GM23338 (cell line): ENCODE measurements around the gene ZNF444. TPM values are rescaled to one million over a fixed set of nuclear protein-coding genes. Genes with fewer than 3 reads are reported as not detected.

Experiments
- ATAC-seq: fragments of 200-7000 bp; cut with Tn5 transposase; 3 replicates; pipeline ENCODE4 v1.9.1; 2020
- DNase-seq: peaks from one replicate; pipeline ENCODE4 v3.0.0-alpha.2; 2015; ENCODE audit warnings: low spot score
- H2AFZ ChIP-seq: fragments of 200-600 bp; sonication (generic); 2 replicates; pipeline ENCODE4 v1.8.0; 2016; ENCODE audit warnings: antibody characterized with exemption, mild to moderate bottlenecking, moderate library complexity
- H3F3A ChIP-seq: fragments of 200-600 bp; sonication (generic); replicated peaks from 2 replicates; pipeline ENCODE4 v1.8.0; 2017; ENCODE audit warnings: antibody characterized with exemption, mixed run types, low read depth
- H3K27ac ChIP-seq: fragments of 200-600 bp; sonication (generic); 2 replicates; pipeline ENCODE4 v1.6.1; 2016; ENCODE audit warnings: low read depth
- H3K27me3 ChIP-seq: fragments of 200-600 bp; sonication (generic); 2 replicates; pipeline ENCODE4 v1.8.0; 2016; ENCODE audit warnings: mild to moderate bottlenecking, mixed run types, moderate library complexity; ENCODE audit not compliant: insufficient read depth
- H3K36me3 ChIP-seq: fragments of 200-600 bp; sonication (generic); 2 replicates; pipeline ENCODE4 v1.8.0; 2016; ENCODE audit warnings: mild to moderate bottlenecking; ENCODE audit not compliant: insufficient read depth
- H3K4me1 ChIP-seq: fragments of 200-600 bp; sonication (generic); 2 replicates; pipeline ENCODE4 v1.8.0; 2016; ENCODE audit warnings: mild to moderate bottlenecking, moderate library complexity; ENCODE audit not compliant: insufficient read depth
- H3K4me2 ChIP-seq: fragments of 200-600 bp; sonication (generic); 2 replicates; pipeline ENCODE4 v1.7.1; 2017; ENCODE audit warnings: mixed run types
- H3K4me3 ChIP-seq: fragments of 200-600 bp; sonication (generic); 2 replicates; pipeline ENCODE4 v1.6.1; 2016; ENCODE audit warnings: mixed run types
- H3K79me2 ChIP-seq: fragments of 200-600 bp; sonication (generic); replicated peaks from 2 replicates; pipeline ENCODE4 v1.8.0; 2017; ENCODE audit warnings: mild to moderate bottlenecking; ENCODE audit not compliant: insufficient read depth
- H3K9me2 ChIP-seq: fragments of 200-600 bp; sonication (generic); 2 replicates; pipeline ENCODE4 v1.8.0; 2017; ENCODE audit not compliant: insufficient read depth
- H4K20me1 ChIP-seq: fragments of 200-600 bp; sonication (generic); replicated peaks from 2 replicates; pipeline ENCODE4 v1.8.0; 2017; ENCODE audit warnings: mild to moderate bottlenecking; ENCODE audit not compliant: insufficient read depth
- H3K27ac Mint-ChIP-seq: 2 replicates; pipeline ENCODE4 v1.8.0; 2020; ENCODE audit warnings: inconsistent platforms, mild to moderate bottlenecking, moderate library complexity, mixed read lengths
- H3K27me3 Mint-ChIP-seq: 3 replicates; pipeline ENCODE4 v1.8.0; 2022; ENCODE audit warnings: low read depth, mild to moderate bottlenecking, moderate library complexity, mixed read lengths, inconsistent platforms; ENCODE audit not compliant: insufficient read depth, poor library complexity
- H3K36me3 Mint-ChIP-seq: 3 replicates; pipeline ENCODE4 v1.8.0; 2021; ENCODE audit warnings: low read depth, mild to moderate bottlenecking, inconsistent platforms, moderate library complexity, mixed read lengths
- H3K4me1 Mint-ChIP-seq: 3 replicates; pipeline ENCODE4 v1.8.0; 2020; ENCODE audit warnings: mild to moderate bottlenecking, inconsistent platforms, mixed read lengths
- H3K4me3 Mint-ChIP-seq: 3 replicates; pipeline ENCODE4 v1.8.0; 2021; ENCODE audit warnings: moderate library complexity, mild to moderate bottlenecking, inconsistent platforms, mixed read lengths
- H3K9me3 Mint-ChIP-seq: 3 replicates; pipeline ENCODE4 v1.8.0; 2020; ENCODE audit warnings: moderate library complexity, mild to moderate bottlenecking, inconsistent platforms, mixed read lengths
- ETS1 ChIP-seq: IDR thresholded peaks from 2 replicates; pipeline ENCODE4 v1.6.1; 2016; ENCODE audit warnings: antibody characterized with exemption
- EZH2 ChIP-seq: fragments of 200-600 bp; sonication (generic); IDR thresholded peaks from one replicate; pipeline ENCODE4 v1.8.0; 2017; ENCODE audit warnings: antibody characterized with exemption, mild to moderate bottlenecking, low read depth; ENCODE audit not compliant: unreplicated experiment
- EZH2phosphoT487 ChIP-seq: fragments of 200-600 bp; sonication (generic); IDR thresholded peaks from one replicate; pipeline ENCODE4 v1.8.1; 2018; ENCODE audit warnings: antibody characterized with exemption; ENCODE audit not compliant: unreplicated experiment
- POLR2AphosphoS5 ChIP-seq: IDR thresholded peaks from 2 replicates; pipeline ENCODE4 v1.6.1; 2016; ENCODE audit warnings: antibody characterized with exemption, low read depth
- STAT1 ChIP-seq: IDR thresholded peaks from one replicate; pipeline ENCODE4 v1.6.1; 2016; ENCODE audit warnings: antibody characterized with exemption; ENCODE audit not compliant: unreplicated experiment
- ZNF114 ChIP-seq: fragments of 250-450 bp; sonication (Bioruptor Pico); IDR thresholded peaks from 2 replicates; pipeline ENCODE4 v1.5.0; 2020; ENCODE audit warnings: mild to moderate bottlenecking, moderate library complexity
- ZNF462 ChIP-seq: fragments of 250-450 bp; sonication (Bioruptor Pico); IDR thresholded peaks from 2 replicates; pipeline ENCODE4 v1.5.0; 2020; ENCODE audit warnings: mild to moderate bottlenecking, moderate library complexity
- polyA plus RNA-seq: library from polyadenylated mRNA; unstranded; fragments of >200 nt; fragmentation: Nextera tagmentation; extraction: Ambion mirVana; gene quantifications from 2 replicates; pipeline ENCODE4 v1.2.1, GENCODE V29; 2016
- total RNA-seq: library from RNA; depleted of rRNA; stranded (reverse); fragments of >200 nt; shearing (Covaris generic); gene quantifications from 2 replicates; pipeline ENCODE4 v1.2.3, GENCODE V29; 2014

ZNF444 gene
- total and polyA plus RNA-seq, 2 experiments from 2014 or later: 25.1 to 58.5 TPM

GRCh38 chr19:56097306-56097705 is 43.8 kb upstream of the ZNF444 start (continued):
- TF ChIP-seq ZNF462 (CRISPR knock-in tag): no peak
- TF ChIP-seq STAT1: no peak
- TF ChIP-seq POLR2AphosphoS5: no peak
- no peak for TF ChIP-seq ZNF114 (CRISPR knock-in tag)
- no peak for TF ChIP-seq EZH2

GRCh38 chr19:56097776-56098175 is 43.3 kb upstream of the ZNF444 start:
- no peak overlapping the region for H2AFZ ChIP-seq
- H3K36me3 Mint-ChIP-seq: peaks cover 51% of the 10 kb centered on the region
- no peak for DNase-seq
- H3K4me3 Mint-ChIP-seq: no peak overlapping the region
- peaks cover 4% of the 10 kb centered on the region; the same call in 1 of the 2 replicates for H3K36me3 ChIP-seq
- H3K27ac ChIP-seq: no peak overlapping the region
- H3K4me3 ChIP-seq: no peak overlapping the region
- H3K9me2 ChIP-seq: no peaks in the 10 kb centered on the region
- no peaks in the 10 kb centered on the region for H3K27me3 ChIP-seq
- H3K4me1 ChIP-seq: no peaks in the 10 kb centered on the region
- ATAC-seq: no peak
- peaks cover 2% of the 10 kb centered on the region for H3K9me3 Mint-ChIP-seq
- no peaks in the 10 kb centered on the region for H3F3A ChIP-seq
- peaks cover 7% of the 10 kb centered on the region for H4K20me1 ChIP-seq
- H3K4me1 Mint-ChIP-seq: peaks cover 3% of the 10 kb centered on the region
- no peak overlapping the region for H3K4me2 ChIP-seq
- H3K27ac Mint-ChIP-seq: no peak overlapping the region
- H3K79me2 ChIP-seq: peaks cover 73% of the 10 kb centered on the region
- peaks cover 11% of the 10 kb centered on the region for H3K27me3 Mint-ChIP-seq
- no peak for TF ChIP-seq STAT1
- TF ChIP-seq EZH2phosphoT487: no peak
- TF ChIP-seq ZNF462 (CRISPR knock-in tag): no peak
- no peak for TF ChIP-seq ZNF114 (CRISPR knock-in tag)
- no peak for TF ChIP-seq ETS1
